Adipose tissue (tissue), 3 donors: ENCODE data around the gene KCNB1. TPM values are rescaled to one million over a fixed set of nuclear protein-coding genes. Genes with fewer than 3 reads are reported as not detected.

Experiments
- H3K27ac ChIP-seq: one replicate; pipeline ENCODE4 v1.5.1; 2013; ENCODE audit warnings: low read depth, low read length
- WGBS, 3 donors: extraction: QIAGEN DNeasy Blood & Tissue Kit; methylation state at CpG; one replicate each; pipeline ENCODE4 v1.1.7; 2013; 5-methylcytosine and 5-hydroxymethylcytosine counted together
- polyA plus RNA-seq, 3 donors: library from polyadenylated mRNA; stranded (reverse); fragments of 200-250 nt; gene quantifications; one replicate each; pipeline ENCODE4 v1.2.3, GENCODE V29; 2013
- donor health status: healthy with polysubstance abuse.
- donor health status: Bipolar disorder and iron deficiency.
- donor health status: healthy.

The KCNB1 gene
- polyA plus RNA-seq, 3 donors, result 0.64 to 4.2 (median 1.3) TPM

- no peak overlapping the region for H3K27ac ChIP-seq
- 65 to 85% (median 78%) methylated on average over 5 of the region's 5 CpGs for WGBS, 3 donors
Measured at GRCh38 chr20:49478754-49479689, 3.4 kb downstream of the KCNB1 start.

DNA sequence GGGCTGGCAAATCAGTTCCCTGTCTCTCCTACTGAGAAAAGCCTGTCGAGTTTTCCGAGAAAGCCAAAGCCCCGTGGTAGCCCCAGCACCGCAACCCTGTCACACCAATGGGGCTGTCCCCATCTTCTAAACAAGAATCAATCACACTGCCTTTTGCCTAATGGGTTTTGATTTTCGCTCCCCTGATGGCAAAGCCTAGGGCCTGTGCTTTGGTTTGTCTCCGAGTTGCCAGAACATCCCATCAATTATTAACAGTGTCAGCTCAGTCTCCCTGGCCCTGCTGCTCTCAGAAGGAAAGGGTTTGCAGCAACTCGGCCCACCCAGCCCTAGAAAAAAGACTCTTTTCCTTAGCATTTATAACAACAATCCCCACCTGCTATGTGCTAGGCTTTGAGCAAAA, 4.2 kb downstream of the KCNB1 start:
- H3K27ac ChIP-seq, result no peak overlapping the region
- WGBS, 3 donors, result 42 to 80% (median 67%) methylated on average over 7 of the region's 7 CpGs

GRCh38 chr20:49477200-49477599, 5.3 kb downstream of the KCNB1 start:
- WGBS, 3 donors, result 70 to 86% (median 78%) methylated on average over 3 of the region's 3 CpGs
- H3K27ac ChIP-seq, result no peak overlapping the region

- no peak overlapping the region for H3K27ac ChIP-seq
- WGBS, 3 donors, result 68 to 81% (median 79%) methylated on average over 7 of the region's 7 CpGs
Measured at GRCh38 chr20:49476016-49476355, 6.5 kb downstream of the KCNB1 start.

DNA sequence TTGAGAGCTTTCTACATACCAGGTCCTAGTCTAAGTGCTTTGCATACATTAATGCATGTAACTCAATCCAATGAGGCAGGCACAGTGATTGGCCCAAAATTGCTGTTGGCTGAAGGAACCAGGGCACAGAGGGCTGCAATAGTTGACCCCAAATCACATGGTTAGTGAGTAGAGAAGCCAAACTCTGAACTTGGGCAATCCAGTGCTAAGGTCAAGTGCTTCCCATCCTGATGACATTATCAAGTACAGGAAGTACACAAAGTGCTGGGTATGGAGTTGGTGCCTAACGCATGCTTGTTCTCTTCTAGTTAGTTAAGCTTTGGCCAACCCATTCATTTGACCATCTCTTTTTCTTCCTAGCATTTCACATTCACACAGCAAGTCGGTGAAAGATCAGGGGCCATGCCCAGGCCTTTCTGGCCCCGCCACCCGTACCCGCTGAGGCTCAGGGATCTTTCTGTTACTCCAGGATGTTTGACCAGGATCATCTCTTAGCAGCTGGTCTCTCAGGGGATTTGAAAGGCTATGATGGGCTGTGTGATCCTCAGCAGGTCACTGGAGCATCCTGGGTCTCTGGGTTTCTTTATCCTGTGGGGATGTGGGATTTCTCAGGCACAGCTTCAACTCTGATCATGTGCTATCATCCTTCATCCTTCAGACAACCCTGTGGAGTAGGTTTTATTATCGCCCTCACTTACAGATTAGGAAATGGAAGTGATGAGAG, 7.0 kb downstream of the KCNB1 start:
- WGBS, 3 donors, result 80 to 88% (median 86%) methylated on average over 6 of the region's 6 CpGs
- no peak overlapping the region for H3K27ac ChIP-seq

DNA sequence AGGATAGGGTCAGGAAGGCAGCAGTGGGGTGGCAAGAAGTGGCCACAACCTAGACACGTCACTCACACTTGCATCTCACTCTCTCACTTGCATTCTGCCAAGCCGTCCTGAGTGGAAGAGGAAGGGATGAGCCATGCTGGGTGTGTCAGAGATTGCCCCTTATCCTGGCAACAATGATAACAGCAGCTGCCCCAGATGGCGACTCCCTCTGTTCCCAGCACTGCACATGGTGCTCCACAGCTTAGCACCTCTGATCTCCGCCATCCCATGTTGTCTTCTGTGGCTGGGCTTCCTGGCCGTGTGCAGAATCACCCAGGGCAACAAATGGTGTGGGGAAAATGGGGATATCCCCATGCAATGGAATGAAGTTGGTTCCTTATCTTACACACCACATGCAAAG, 11.1 kb downstream of the KCNB1 start:
- no peak overlapping the region for H3K27ac ChIP-seq
- WGBS, 3 donors, result 61 to 81% (median 80%) methylated on average over 5 of the region's 5 CpGs

DNA sequence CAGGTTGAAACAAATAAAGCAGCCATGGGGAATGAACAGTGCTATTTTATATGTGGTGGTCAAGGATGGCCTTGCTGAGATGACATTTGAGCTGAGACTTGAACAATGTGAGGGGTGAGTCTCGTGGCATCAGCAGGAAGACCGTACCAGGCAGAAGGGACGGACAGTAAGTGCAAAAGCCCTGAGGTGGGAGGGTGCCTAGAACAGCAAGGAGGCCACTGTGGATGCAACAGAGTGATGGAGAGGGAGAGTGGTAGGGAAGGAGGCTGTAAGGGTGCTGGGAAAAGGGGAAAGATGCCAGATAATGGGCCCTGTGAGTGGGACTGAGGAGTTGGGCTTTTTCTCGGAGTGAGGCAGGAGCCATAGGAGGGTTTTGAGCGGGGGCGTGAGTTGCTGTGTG, 11.5 kb downstream of the KCNB1 start:
- 75 to 79% (median 77%) methylated on average over 6 of the region's 6 CpGs for WGBS, 3 donors
- no peak overlapping the region for H3K27ac ChIP-seq

DNA sequence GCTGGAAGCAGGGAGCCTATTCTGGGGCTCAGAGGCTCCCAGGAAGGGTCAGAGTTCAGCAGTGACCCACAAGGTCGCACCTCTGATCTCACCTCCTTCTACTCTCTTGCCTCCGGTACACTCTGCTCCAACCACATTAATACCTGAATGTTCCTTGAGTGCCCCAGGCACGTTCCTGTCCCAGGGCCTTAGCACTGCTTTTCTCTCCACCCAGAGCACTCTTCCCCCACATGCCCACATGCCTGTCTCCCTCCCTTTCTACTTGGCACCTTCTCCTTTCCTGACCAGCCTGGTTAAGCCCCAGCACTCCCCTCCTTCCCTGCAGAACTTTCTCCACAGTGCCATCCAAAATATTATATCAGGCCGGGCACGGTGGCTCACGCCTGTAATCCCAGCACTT, 13.4 kb downstream of the KCNB1 start:
- no peak overlapping the region for H3K27ac ChIP-seq
- 77 to 89% (median 84%) methylated on average over 6 of the region's 6 CpGs for WGBS, 3 donors

DNA sequence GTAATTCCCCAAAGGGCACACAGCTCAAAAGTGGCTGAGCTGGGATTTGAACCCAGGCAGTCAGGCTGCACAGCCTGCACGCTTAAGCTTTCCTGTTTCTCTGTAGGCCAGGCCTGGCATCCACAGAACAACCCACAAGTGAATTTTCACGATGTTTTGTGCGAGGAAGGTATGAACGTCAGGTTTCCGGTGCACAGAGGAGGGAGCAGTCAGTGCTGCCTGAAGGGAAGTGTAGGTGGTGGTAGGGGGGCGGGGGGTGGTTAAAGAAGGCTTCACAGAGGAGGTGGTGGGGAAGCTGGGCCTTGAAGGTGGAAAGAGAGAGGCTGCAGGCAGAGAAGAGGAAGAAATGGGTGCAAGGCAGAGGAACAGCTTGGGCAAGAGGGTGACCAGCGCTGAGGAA, 14.1 kb downstream of the KCNB1 start:
- no peak overlapping the region for H3K27ac ChIP-seq
- 64 to 80% (median 78%) methylated on average over 7 of the region's 7 CpGs for WGBS, 3 donors

- H3K27ac ChIP-seq, result no peak overlapping the region
- WGBS, 3 donors, result 83 to 94% (median 92%) methylated on average over 8 of the region's 8 CpGs
Measured at GRCh38 chr20:49466114-49466912, 16.2 kb downstream of the KCNB1 start.

DNA sequence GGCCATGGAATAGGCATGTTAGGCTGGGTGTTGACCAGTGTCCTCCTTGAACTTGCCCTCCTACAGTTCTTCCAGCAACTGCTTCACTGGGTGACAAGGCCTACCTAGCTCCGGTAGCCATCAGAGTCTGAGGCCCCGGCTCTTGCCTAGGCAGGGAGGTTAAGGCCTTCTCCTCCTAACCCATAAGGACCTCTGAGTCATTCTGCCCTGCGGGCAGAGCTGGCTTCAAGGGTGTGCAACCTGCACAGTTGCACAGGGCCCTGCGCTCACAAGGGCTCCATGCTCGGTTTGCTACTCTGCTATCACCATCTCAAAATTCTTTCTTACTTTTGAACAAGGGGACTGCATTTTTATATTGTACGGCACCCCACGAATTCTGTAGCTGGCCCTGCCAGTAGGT, 17.9 kb downstream of the KCNB1 start:
- WGBS, 3 donors, result 97% methylated on average over 7 of the region's 7 CpGs
- no peak overlapping the region for H3K27ac ChIP-seq

DNA sequence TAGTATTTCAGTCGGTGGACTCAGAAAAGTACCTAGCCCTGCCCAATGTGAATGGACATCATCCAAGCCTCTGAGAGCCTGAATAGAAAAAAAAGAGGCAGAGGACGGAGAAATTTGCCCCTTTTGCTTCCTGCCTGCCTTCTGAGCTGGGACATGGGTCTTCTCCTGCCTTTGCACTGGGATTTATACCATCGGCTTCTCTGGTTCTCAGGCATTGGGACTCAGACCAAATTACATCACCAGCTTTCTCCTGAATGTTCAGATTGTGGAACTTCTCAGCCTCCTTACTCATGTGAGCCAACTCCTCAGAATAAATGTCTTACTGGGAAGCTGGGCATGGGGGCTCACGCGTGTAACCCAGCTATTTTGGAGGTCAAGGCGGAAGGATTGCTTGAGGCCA, 19.8 kb downstream of the KCNB1 start:
- H3K27ac ChIP-seq, result no peak overlapping the region
- 67 to 77% (median 76%) methylated on average over 6 of the region's 6 CpGs for WGBS, 3 donors

DNA sequence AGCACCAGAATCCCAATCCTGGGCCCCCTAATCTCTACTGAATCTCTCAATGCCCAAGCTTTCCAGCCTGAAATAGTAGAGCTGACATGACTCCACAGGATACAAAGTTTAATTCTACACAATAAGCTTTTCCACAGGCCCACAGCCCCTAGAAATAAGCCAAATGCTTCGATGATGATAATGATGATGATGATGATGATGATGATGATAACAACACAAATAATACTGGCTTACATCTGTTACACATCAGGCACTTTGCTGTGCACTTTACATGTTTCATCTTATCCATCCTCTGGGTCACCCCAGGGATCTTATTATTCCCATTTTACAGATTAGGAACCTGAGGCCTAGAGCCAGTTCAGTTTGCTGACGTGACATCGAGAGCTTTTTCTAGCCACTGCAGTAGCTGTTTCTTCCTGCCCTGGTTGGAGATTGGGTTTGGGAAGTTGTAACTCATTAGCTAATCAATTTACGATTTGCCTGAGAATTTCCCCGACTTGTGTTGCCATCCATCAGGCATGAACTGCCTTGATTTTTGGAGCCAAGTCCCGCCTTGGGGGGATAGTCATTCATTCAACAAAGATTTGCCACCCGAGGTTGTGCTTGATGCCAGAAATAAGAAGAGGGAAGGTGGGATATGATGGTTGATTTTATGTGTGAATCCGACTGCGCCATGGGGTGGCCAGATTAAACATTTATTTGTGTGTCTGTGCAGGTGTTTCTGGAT, 20.4 kb downstream of the KCNB1 start:
- no peak overlapping the region for H3K27ac ChIP-seq
- WGBS, 3 donors, result 68 to 93% (median 83%) methylated on average over 9 of the region's 9 CpGs

DNA sequence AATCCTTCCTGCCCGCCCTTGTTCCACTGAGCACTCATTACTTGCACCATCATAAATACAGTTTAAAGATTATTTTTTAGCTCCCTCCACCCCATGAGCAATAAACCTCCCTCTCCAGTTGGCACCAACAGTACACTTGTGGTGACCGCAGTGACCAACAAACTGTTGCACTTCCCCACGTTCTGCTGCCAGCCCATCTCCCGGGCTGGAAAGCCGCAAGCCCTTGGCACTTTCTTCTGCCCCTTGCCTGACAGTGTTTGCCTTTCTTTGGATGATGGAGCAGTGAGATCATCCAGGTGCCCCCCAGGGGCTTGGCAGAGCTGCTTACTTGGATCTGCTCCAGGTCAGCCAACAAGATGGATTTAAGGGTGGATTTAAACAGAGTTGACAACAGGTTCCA, 21.6 kb downstream of the KCNB1 start:
- no peak overlapping the region for H3K27ac ChIP-seq
- 62 to 83% (median 81%) methylated on average over 5 of the region's 5 CpGs for whole genome bisulfite sequencing, 3 donors

GRCh38 chr20:49460131-49460530, 22.3 kb downstream of the KCNB1 start:
- no peak overlapping the region for H3K27ac ChIP-seq
- 82 to 92% (median 85%) methylated on average over 6 of the region's 6 CpGs for WGBS, 3 donors

DNA sequence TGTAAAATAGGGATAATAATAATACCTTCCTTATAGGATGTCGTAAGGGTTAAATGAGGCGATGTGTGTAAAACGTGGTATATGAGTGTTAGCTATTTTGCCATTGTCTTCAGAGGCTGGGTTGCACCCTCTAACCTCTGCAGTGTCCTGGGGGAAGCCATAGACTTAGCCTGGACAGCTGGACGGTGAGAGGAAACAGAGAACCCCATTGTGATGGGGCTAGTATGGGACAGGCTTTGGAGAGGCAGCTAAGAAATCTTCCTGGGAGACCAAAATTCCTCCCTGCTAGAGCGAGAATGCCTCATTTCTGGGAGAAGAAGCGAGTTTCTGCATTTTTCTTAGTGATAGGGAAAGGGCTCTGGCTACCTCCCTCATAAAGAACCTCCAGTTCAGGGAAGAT, 22.8 kb downstream of the KCNB1 start:
- no peak overlapping the region for H3K27ac ChIP-seq
- WGBS, 3 donors, result 76 to 81% (median 81%) methylated on average over 6 of the region's 6 CpGs

DNA sequence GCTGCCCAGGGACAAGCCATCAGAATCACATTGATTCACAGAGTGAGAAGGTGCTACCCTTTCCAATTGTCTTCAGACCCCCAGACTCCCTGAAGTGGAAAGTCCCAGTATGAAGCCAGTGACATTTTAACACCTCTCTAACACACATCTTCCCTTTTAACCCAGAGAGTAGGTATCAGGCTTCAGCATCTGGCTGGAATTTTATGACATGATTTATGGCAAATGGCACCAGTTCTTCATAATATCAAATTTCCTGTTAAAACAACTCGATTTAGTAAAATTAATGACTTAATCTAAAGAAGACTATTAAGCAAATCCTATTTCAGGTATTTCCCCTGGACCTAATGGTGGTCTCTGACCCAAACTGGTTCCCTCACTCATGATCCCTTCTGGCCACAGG, 25.0 kb downstream of the KCNB1 start:
- WGBS, 3 donors, result 23 to 45% (median 31%) methylated on average over 1 of the region's 1 CpG
- H3K27ac ChIP-seq, result no peak overlapping the region

GRCh38 chr20:49456646-49457045, 25.8 kb downstream of the KCNB1 start:
- WGBS, 3 donors, result 81 to 92% (median 85%) methylated on average over 6 of the region's 6 CpGs
- no peak overlapping the region for H3K27ac ChIP-seq
